HepG2 (cell line): ENCODE data around the gene SEPTIN11.

ENCODE experiments used
- ATF2 ChIP-seq: sonication (generic); formaldehyde crosslinking; IDR thresholded peaks from 2 replicates; pipeline ENCODE4 v1.4.0; 2020; ENCODE audit warnings: missing genetic modification reagents
- CTCF ChIP-seq: sonication (generic); formaldehyde crosslinking; IDR thresholded peaks from 2 replicates; pipeline ENCODE4 v1.5.0; 2020; ENCODE audit warnings: mild to moderate bottlenecking, missing genetic modification reagents, moderate library complexity
- EZH2 ChIP-seq: conservative IDR thresholded peaks from 2 replicates; pipeline ENCODE4 v1.6.1; 2012; ENCODE audit warnings: mild to moderate bottlenecking, low read depth, low read length, moderate library complexity
- PAWR ChIP-seq: sonication (generic); formaldehyde crosslinking; IDR thresholded peaks from 2 replicates; pipeline ENCODE4 v1.4.0; 2020; ENCODE audit warnings: missing genetic modification reagents, mild to moderate bottlenecking, borderline replicate concordance
- POLR2AphosphoS2 ChIP-seq: IDR thresholded peaks from 2 replicates; pipeline ENCODE4 v1.6.1; 2011; ENCODE audit warnings: low read depth, low read length, improper control_type of control experiment
- ZFAT ChIP-seq: sonication (generic); formaldehyde crosslinking; conservative IDR thresholded peaks from 2 replicates; pipeline ENCODE4 v1.8.1; 2023; ENCODE audit warnings: missing genetic modification reagents, inconsistent platforms

- TF ChIP-seq POLR2AphosphoS2: no peak
- TF ChIP-seq CTCF (CRISPR knock-in tag): no peak
- no peak for TF ChIP-seq ZFAT (CRISPR knock-in tag)
- no peak for TF ChIP-seq ATF2 (CRISPR knock-in tag)
- TF ChIP-seq PAWR (CRISPR knock-in tag): no peak
- no peak for TF ChIP-seq EZH2
These were observed 46.2 kb downstream of the SEPTIN11 start for GRCh38 chr4:76995776-76996175.
